IMR-90 (cell line): Measurements from ENCODE around the gene FBLN7.
"Not testable (repeated sequence)": the region's sequence is repeated elsewhere in the genome, so short reads cannot be mapped to it uniquely, and the experiment has no call there.

ENCODE experiments used
- BHLHE40 ChIP-seq: fragments of 150-350 bp; IDR thresholded peaks from 2 replicates; pipeline ENCODE4 v1.6.1; 2016; ENCODE audit warnings: mild to moderate bottlenecking, low read depth, low read length
- FOS ChIP-seq: fragments of 150-350 bp; IDR thresholded peaks from 2 replicates; pipeline ENCODE4 v1.6.1; 2016; ENCODE audit warnings: low read depth, low read length
- MAFK ChIP-seq: IDR thresholded peaks from 2 replicates; pipeline ENCODE4 v1.6.1; 2012; ENCODE audit warnings: low read depth, low read length, improper control_type of control experiment
- MAZ ChIP-seq: IDR thresholded peaks from 2 replicates; pipeline ENCODE4 v1.6.1; 2012; ENCODE audit warnings: low read depth, mild to moderate bottlenecking, low read length, improper control_type of control experiment, moderate library complexity, borderline replicate concordance
- MXI1 ChIP-seq: IDR thresholded peaks from 2 replicates; pipeline ENCODE4 v1.6.1; 2012; ENCODE audit warnings: low read depth, mild to moderate bottlenecking, low read length, moderate library complexity, borderline replicate concordance
- NFE2L2 ChIP-seq: fragments of 150-350 bp; IDR thresholded peaks from 2 replicates; pipeline ENCODE4 v1.6.1; 2016; ENCODE audit warnings: low read depth, mild to moderate bottlenecking, low read length
- POLR2A ChIP-seq: IDR thresholded peaks from 2 replicates; pipeline ENCODE4 v1.6.1; 2012; ENCODE audit warnings: mild to moderate bottlenecking, low read depth, low read length
- RAD21 ChIP-seq: IDR thresholded peaks from 2 replicates; pipeline ENCODE4 v1.6.1; 2012; ENCODE audit warnings: low read length, improper control_type of control experiment
- RCOR1 ChIP-seq: IDR thresholded peaks from 2 replicates; pipeline ENCODE4 v1.6.1; 2012; ENCODE audit warnings: mild to moderate bottlenecking, low read length, improper control_type of control experiment; ENCODE audit not compliant: insufficient replicate concordance
- RFX5 ChIP-seq: IDR thresholded peaks from 2 replicates; pipeline ENCODE4 v1.8.0; 2012; ENCODE audit warnings: low read depth, mild to moderate bottlenecking, low read length, moderate library complexity
- SMC3 ChIP-seq: fragments of 150-350 bp; IDR thresholded peaks from 2 replicates; pipeline ENCODE4 v1.6.1; 2016; ENCODE audit warnings: low read depth, mild to moderate bottlenecking, antibody characterized with exemption, low read length, moderate library complexity
- TF ChIP-seq, protein P1 (sequence below): conservative IDR thresholded peaks from 2 replicates; pipeline ENCODE4 v1.5.1; 2012; ENCODE audit warnings: mild to moderate bottlenecking, low read depth, low read length, improper control_type of control experiment
- TF ChIP-seq, protein P2 (sequence below): fragments of 150-350 bp; IDR thresholded peaks from 2 replicates; pipeline ENCODE4 v1.6.1; 2017; ENCODE audit warnings: mild to moderate bottlenecking, antibody characterized with exemption, low read length, low read depth

DNA sequence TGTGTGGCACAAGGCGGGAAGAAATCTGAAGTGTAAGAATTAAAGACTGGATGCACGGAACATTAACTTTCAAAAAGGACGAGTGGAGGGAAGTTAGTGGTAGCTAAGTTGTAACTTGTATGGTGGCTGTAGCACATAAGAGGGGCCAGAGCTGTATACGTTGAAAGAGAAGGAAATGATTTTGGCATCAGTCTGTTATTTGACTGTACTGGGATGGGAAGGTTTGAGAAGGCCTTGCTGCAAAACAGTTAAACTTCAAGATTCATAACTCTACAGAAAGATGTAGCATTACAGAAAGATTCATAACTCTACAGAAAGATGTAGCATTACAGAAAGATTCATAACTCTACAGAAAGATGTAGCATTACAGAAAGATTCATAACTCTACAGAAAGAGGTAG, 24.8 kb upstream of the FBLN7 start:
- not testable (repeated sequence) for TF ChIP-seq BHLHE40, FOS, POLR2A, RAD21, MAFK, SMC3, MXI1, MAZ, NFE2L2, RCOR1, RFX5
- TF ChIP-seq, protein P1, sequence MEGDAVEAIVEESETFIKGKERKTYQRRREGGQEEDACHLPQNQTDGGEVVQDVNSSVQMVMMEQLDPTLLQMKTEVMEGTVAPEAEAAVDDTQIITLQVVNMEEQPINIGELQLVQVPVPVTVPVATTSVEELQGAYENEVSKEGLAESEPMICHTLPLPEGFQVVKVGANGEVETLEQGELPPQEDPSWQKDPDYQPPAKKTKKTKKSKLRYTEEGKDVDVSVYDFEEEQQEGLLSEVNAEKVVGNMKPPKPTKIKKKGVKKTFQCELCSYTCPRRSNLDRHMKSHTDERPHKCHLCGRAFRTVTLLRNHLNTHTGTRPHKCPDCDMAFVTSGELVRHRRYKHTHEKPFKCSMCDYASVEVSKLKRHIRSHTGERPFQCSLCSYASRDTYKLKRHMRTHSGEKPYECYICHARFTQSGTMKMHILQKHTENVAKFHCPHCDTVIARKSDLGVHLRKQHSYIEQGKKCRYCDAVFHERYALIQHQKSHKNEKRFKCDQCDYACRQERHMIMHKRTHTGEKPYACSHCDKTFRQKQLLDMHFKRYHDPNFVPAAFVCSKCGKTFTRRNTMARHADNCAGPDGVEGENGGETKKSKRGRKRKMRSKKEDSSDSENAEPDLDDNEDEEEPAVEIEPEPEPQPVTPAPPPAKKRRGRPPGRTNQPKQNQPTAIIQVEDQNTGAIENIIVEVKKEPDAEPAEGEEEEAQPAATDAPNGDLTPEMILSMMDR: not testable (repeated sequence)
- TF ChIP-seq, protein P2, sequence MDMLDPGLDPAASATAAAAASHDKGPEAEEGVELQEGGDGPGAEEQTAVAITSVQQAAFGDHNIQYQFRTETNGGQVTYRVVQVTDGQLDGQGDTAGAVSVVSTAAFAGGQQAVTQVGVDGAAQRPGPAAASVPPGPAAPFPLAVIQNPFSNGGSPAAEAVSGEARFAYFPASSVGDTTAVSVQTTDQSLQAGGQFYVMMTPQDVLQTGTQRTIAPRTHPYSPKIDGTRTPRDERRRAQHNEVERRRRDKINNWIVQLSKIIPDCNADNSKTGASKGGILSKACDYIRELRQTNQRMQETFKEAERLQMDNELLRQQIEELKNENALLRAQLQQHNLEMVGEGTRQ: not testable (repeated sequence)
